ENCODE results near the gene DCAF7.

DNA sequence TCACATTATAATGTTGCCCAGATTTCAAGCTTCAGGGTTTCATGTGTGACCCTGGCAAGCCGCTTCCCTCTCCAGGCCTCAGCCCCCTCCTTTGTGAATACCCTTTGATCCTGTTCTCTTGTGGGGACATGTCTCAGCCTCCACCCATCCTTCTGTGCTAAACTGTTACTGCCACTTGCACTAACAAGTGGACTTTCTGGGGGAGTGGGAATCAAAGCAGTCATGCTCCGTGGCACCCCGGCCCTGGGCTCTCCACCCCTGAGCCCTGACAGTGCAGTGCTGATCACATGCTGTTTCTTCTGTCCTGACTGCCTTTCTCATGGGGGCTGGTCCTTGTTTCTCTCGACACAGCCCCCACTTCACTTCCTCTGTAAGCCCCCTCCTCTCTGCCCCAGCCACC is 9.7 kb upstream of the DCAF7 start:
- no peak for TF ChIP-seq RAD21 (IDR thresholded peaks at IDR 0.05; ENCODE audit: low read length)
- TF ChIP-seq, protein P1, sequence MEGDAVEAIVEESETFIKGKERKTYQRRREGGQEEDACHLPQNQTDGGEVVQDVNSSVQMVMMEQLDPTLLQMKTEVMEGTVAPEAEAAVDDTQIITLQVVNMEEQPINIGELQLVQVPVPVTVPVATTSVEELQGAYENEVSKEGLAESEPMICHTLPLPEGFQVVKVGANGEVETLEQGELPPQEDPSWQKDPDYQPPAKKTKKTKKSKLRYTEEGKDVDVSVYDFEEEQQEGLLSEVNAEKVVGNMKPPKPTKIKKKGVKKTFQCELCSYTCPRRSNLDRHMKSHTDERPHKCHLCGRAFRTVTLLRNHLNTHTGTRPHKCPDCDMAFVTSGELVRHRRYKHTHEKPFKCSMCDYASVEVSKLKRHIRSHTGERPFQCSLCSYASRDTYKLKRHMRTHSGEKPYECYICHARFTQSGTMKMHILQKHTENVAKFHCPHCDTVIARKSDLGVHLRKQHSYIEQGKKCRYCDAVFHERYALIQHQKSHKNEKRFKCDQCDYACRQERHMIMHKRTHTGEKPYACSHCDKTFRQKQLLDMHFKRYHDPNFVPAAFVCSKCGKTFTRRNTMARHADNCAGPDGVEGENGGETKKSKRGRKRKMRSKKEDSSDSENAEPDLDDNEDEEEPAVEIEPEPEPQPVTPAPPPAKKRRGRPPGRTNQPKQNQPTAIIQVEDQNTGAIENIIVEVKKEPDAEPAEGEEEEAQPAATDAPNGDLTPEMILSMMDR (IDR thresholded peaks at IDR 0.05): no peak

Data from SK-N-SH (cell line).